Stimulated activated memory B cell treated with anti-CD40 and anti-IgM and Interleukin-4, amounts not matched to agents 10 μg/mL and 1 μg/mL and 100 μg/mL, for 72 hours (primary cell): Measurements from ENCODE around the gene MID2.
"Not testable (repeated sequence)": the region's sequence is repeated elsewhere in the genome, so short reads cannot be mapped to it uniquely, and the experiment has no call there.

Experiments
- ATAC-seq: fragments of 150-1000 bp; cut with Tn5 transposase; 2 replicates; pipeline ENCODE4 v1.10.0; 2021
- H3K27ac Mint-ChIP-seq: one replicate; pipeline ENCODE4 v1.8.0; 2022; ENCODE audit warnings: mild to moderate bottlenecking, mixed read lengths
- H3K27me3 Mint-ChIP-seq: one replicate; pipeline ENCODE4 v1.8.0; 2022; ENCODE audit warnings: mixed read lengths
- H3K36me3 Mint-ChIP-seq: one replicate; pipeline ENCODE4 v1.8.0; 2022; ENCODE audit warnings: mixed read lengths
- H3K4me1 Mint-ChIP-seq: one replicate; pipeline ENCODE4 v1.8.0; 2022; ENCODE audit warnings: mixed read lengths
- H3K4me3 Mint-ChIP-seq: one replicate; pipeline ENCODE4 v1.8.0; 2022; ENCODE audit warnings: mild to moderate bottlenecking, moderate library complexity, mixed read lengths
- H3K9me3 Mint-ChIP-seq: one replicate; pipeline ENCODE4 v1.8.0; 2022; ENCODE audit warnings: mixed read lengths

MID2 gene

DNA sequence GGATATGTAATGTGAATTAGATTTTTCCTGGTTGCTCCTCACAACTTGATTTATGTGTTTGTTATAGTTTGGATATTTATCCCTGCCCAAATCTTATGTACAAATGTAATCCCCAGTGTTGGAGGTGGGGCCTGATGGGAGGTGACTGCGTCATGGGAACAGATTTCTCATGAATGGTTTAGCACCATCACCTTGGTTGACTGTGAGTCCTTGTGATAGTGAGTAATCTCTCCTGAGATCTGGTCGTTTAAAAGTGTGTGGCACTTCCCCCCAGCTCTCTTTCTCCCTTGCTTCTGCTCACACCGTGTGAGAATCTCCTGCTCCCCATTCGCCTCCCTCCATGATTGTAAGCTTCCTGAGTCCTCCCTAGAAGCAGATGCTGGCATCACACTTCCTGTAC lies 2.2 kb downstream of the MID2 start:
- Mint-ChIP-seq H3K4me1 (peaks cover 27% of the 10 kb centered on the region), H3K9me3 (no peaks in the 10 kb centered on the region), H3K36me3 (no peaks in the 10 kb centered on the region), H3K27ac (no peak overlapping the region), H3K4me3 (no peak overlapping the region), H3K27me3 (peaks cover 9% of the 10 kb centered on the region)
- no peak for ATAC-seq

DNA sequence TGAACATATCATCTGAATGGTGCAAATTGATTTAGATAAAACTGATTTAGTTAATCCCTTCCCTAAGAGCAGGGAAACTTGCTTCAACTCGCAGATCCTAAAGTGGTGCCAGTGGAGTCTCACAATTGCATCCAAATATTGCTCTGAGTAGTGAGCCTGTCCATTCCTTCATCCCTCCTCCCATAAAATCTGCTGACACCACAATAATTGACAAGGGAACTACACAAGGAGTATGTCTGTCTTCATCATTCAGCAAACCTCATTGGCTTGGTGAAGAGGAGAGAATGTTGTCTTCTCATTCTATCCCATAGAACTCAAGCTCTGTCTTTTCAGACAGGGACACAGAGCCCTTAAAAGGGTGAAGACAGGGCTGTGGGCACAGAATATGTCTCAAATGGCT lies 4.2 kb downstream of the MID2 start:
- H3K36me3 Mint-ChIP-seq, result no peaks in the 10 kb centered on the region
- H3K4me1 Mint-ChIP-seq, result peaks cover 20% of the 10 kb centered on the region
- no peaks in the 10 kb centered on the region for H3K27me3 Mint-ChIP-seq
- H3K27ac Mint-ChIP-seq, result no peak overlapping the region
- ATAC-seq, result no peak
- no peaks in the 10 kb centered on the region for H3K9me3 Mint-ChIP-seq
- H3K4me3 Mint-ChIP-seq, result no peak overlapping the region

DNA sequence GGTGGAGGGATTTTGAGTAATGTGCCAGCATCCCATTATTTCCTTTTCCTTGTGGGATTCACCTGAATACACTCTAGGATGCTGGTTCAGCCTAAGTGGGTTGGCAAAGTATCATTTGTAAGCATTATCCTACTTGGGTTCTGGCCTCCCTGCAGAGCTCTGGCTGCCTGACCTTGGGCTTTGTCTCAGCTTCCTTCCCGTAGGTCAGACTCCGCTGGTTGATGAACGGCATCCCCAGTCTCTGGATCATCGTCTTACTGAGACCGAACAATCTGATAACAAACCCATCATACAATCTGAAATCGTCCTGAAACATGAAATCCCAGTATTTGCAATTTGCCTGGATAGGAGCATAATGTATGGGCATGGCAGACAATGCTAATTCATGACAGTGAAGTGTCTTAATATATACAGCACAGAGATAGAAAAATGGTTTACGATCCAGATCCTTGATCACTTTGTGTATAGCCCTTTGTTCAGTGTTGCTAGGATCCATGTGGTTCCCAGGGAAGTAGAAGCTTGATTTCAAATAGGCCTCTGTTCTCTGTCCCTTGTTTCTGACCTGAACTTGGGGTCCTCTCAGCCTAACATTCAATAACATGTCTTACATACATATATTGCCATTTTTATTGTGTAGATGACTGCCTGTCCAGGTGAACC lies 5.5 kb downstream of the MID2 start:
- no peak for ATAC-seq
- Mint-ChIP-seq H3K9me3 (no peaks in the 10 kb centered on the region), H3K27ac (no peak overlapping the region), H3K36me3 (no peaks in the 10 kb centered on the region), H3K4me3 (no peak overlapping the region), H3K4me1 (peaks cover 13% of the 10 kb centered on the region), H3K27me3 (no peaks in the 10 kb centered on the region)

DNA sequence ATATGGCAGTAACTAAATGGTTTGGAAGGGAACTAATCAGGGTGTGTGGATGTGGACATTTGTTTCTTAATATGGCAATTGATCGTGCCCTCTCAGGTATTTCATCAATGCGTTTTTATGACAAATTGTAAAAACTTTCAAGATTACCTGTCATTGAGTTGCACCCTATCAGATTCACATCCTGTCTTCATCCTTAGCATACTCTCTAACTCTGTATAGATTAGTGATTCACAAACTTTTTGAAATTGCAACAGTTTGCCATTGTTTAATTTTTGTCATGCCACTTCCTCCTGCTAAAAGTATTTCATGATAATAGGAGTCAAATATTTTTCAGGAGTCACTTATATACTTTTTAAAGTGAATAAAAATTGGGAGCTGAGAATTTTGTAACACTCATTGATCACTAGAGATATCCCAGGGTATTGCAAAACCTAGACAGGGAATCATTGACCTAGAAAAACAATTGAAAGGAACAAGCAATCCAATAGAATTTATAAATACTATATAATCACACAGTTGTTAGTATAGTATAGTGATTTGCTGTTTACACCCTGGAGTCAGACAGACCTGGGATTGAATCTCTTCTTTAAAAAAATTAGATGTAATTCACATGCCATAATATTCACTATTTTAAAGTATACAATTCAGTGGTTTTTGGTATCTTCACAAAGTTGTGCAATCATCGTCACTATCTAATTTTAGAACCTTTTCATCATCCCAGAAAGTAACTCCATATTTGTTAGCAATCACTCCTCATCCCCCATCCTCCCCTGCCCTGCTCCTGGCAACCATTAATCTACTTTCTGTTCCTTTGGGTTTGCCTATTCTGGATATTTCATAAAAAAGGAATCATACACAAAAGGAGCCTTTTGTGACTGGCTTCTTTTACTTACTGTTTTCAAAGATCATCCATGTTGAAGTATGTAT lies 8.9 kb downstream of the MID2 start:
- Mint-ChIP-seq H3K27me3 (no peaks in the 10 kb centered on the region), H3K4me1 (no peaks in the 10 kb centered on the region), H3K36me3 (no peaks in the 10 kb centered on the region), H3K27ac (no peak overlapping the region), H3K9me3 (no peaks in the 10 kb centered on the region), H3K4me3 (no peak overlapping the region)
- no peak for ATAC-seq

DNA sequence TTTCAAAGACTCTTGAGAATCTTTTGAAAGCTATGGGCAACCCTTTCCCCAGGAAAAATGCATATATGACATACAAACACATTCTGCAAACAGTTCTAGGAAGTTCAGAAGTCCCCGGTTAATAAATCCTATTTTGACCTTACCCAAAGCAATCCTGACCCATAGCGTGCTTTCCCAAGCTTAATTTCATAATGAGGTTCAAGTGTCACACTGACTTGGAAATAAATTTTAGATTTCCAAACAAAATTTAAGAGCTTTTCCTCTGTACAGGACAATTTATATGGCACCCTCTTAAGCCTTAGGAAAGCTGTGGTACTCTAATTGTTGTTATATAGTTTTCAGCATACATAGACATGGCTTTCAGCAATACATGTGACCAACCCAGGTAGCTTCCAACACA lies 11.3 kb downstream of the MID2 start:
- no peak overlapping the region for H3K27ac Mint-ChIP-seq
- no peaks in the 10 kb centered on the region for H3K4me1 Mint-ChIP-seq
- H3K9me3 Mint-ChIP-seq, result no peaks in the 10 kb centered on the region
- H3K36me3 Mint-ChIP-seq, result no peaks in the 10 kb centered on the region
- no peaks in the 10 kb centered on the region for H3K27me3 Mint-ChIP-seq
- H3K4me3 Mint-ChIP-seq, result no peak overlapping the region
- no peak for ATAC-seq

DNA sequence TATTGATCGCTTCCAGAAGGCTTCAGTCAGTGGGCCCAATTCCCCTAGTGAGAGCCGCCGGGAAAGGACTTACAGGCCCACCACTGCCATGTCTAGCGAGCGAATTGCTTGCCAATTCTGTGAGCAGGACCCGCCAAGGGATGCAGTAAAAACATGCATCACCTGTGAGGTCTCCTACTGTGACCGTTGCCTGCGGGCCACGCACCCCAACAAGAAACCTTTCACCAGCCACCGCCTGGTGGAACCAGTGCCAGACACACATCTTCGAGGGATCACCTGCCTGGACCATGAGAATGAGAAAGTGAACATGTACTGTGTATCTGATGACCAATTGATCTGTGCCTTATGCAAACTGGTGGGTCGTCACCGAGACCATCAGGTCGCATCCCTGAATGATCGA lies 15.3 kb downstream of the MID2 start:
- H3K27me3 Mint-ChIP-seq, result no peaks in the 10 kb centered on the region
- no peaks in the 10 kb centered on the region for H3K9me3 Mint-ChIP-seq
- H3K4me3 Mint-ChIP-seq, result no peak overlapping the region
- H3K4me1 Mint-ChIP-seq, result no peaks in the 10 kb centered on the region
- ATAC-seq, result no peak
- H3K36me3 Mint-ChIP-seq, result no peaks in the 10 kb centered on the region
- H3K27ac Mint-ChIP-seq, result no peak overlapping the region

DNA sequence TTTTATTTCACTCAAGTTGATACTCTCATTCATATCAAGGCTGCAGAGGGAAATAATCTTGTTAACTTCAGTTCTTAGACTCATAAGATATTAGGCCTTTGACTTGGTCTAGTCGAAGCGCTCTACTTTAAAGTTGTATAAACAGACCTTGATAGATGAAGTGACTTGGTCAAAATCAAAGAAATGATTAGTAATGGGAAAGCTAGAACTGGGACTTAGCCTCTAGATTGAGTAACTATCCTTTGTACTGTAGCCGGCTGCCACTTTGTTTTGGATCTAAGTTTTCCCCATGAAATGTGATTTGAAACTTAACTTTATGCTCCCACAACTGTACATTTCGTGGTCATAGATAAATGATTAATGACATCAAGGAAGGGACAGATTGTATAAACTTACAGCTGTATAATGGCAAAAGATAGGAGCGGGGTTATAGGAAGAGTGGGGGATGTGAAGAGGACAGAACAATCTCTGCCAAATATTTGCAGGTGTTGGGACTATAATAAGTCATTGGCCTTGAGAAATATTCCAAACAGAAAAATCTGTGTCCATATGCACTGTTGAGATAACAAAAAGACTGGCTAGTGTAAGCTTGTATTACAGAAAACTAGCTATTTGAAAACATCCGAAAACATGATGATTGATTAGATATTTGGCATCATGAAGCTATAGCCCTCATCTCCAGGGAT lies 17.2 kb downstream of the MID2 start:
- H3K4me3 Mint-ChIP-seq, result no peak overlapping the region
- no peak overlapping the region for H3K27ac Mint-ChIP-seq
- H3K27me3 Mint-ChIP-seq, result no peaks in the 10 kb centered on the region
- no peaks in the 10 kb centered on the region for H3K9me3 Mint-ChIP-seq
- H3K4me1 Mint-ChIP-seq, result no peaks in the 10 kb centered on the region
- H3K36me3 Mint-ChIP-seq, result no peaks in the 10 kb centered on the region
- no peak for ATAC-seq

DNA sequence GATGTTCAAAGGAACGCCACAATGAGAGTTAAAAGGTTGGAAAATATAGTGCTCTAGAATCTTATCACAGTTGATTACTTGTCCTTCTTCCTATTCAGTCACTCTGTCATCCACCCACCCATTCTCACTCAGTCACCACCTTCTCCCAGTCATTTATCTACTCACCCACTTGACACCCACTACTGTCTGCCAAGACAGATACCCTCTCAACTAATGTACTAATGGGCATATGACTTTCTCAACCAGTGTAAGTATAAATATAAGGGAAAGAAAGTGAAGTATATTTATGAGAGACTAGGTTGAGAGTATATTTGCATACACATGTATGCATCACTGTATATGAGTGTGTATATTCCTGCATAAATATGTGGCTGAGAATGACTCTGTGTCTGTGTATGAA lies 20.0 kb downstream of the MID2 start:
- Mint-ChIP-seq H3K27ac (no peak overlapping the region), H3K9me3 (no peaks in the 10 kb centered on the region), H3K27me3 (no peaks in the 10 kb centered on the region), H3K36me3 (no peaks in the 10 kb centered on the region), H3K4me3 (no peak overlapping the region), H3K4me1 (no peaks in the 10 kb centered on the region)
- ATAC-seq, result no peak

DNA sequence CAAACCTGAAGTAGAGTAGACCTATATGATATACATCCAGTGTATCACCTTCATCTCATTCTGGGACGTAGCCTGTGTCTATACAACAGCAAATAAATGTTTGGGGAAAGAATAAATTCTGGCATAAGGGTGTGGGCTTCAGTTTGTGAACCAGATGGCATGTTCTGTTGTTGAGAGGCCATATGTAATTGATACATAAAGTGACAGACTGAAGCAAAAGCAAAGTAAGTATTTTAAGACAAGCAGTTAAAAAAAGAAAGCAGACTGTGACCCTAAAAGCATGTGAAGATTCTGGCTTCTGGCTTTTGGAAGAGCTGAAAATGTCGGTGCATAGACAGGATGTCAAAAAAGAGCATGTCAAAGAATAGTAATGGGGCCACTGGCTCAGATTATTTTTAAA lies 22.9 kb downstream of the MID2 start:
- ATAC-seq, result no peak

DNA sequence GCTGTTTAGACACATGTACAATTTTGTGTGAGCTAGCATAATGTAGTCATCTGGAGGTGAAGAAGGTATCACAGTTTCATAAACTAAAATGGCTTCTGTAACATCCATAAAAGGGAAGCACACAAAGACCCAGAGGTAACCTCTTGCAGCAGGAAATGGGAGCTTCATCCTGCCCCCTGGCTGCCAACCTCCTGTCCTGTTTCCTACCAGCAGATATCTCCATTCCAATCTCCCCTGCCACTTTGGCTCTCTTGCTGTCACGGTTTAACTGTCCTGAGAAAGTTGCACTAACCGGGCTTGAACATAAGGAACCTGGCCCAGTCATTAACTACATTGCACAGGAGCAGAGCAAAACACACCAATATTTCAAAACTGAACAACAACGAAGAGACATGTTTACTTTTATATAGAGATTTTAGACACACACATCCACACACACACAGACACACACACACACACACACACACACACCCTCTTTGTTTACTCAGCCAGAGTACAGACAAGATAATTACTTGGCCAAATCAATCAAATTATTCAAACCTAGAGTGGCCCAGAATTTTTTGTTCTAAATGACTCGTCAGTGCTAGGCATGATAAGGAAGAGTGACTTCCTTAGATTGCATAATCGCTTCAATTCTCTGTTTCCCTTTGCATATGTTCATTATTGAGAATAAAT lies 24.2 kb downstream of the MID2 start:
- H3K4me1 Mint-ChIP-seq, result no peaks in the 10 kb centered on the region
- no peaks in the 10 kb centered on the region for H3K9me3 Mint-ChIP-seq
- no peak overlapping the region for H3K4me3 Mint-ChIP-seq
- ATAC-seq, result no peak
- H3K27ac Mint-ChIP-seq, result no peak overlapping the region
- H3K36me3 Mint-ChIP-seq, result peaks cover 6% of the 10 kb centered on the region
- H3K27me3 Mint-ChIP-seq, result no peaks in the 10 kb centered on the region

More for the DNA sequence above, 22.9 kb downstream of the MID2 start:
- Mint-ChIP-seq H3K4me1 (no peaks in the 10 kb centered on the region), H3K9me3 (no peaks in the 10 kb centered on the region), H3K36me3 (no peaks in the 10 kb centered on the region), H3K27me3 (no peaks in the 10 kb centered on the region), H3K27ac (no peak overlapping the region), H3K4me3 (no peak overlapping the region)

DNA sequence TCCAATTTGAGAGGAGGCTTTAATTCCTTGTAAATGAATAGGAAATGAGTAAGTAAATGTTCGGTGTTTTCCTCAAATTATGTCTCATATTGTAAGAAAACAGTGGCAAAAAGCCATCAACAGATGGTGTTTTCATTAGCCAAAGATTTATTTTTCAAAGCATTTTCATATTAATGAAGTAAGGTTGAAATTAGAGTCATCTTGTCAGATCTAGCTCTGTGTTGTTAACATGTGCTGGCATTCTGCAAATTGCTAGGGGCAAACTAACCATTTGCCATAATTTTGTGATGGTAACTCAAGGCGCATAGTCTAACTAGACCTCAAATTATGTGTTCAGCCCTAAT lies 24.7 kb downstream of the MID2 start:
- H3K9me3 Mint-ChIP-seq, result no peaks in the 10 kb centered on the region
- peaks cover 8% of the 10 kb centered on the region for H3K36me3 Mint-ChIP-seq
- no peak overlapping the region for H3K27ac Mint-ChIP-seq
- no peak for ATAC-seq
- H3K4me3 Mint-ChIP-seq, result no peak overlapping the region
- H3K4me1 Mint-ChIP-seq, result no peaks in the 10 kb centered on the region
- no peaks in the 10 kb centered on the region for H3K27me3 Mint-ChIP-seq

DNA sequence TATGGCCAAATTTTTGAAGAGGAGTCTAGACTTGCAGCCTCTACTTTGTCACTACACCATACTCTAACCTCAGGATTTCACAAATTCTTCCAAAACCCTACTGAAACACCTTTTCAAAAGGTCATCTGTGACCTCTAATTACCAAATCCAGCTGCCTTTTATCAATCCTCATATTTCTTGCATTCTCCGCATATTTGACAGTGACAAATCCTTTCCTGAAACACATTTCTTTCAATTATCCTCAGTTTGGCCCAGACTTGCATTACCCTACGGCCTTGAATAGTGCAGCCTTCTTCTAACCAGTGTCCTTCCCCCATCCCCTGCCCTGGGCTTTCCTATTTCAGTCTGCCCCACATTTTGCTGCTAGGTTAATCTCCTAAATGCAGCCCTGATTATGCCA lies 25.5 kb downstream of the MID2 start:
- no peak overlapping the region for H3K4me3 Mint-ChIP-seq
- H3K27me3 Mint-ChIP-seq, result no peaks in the 10 kb centered on the region
- H3K27ac Mint-ChIP-seq, result no peak overlapping the region
- H3K36me3 Mint-ChIP-seq, result peaks cover 8% of the 10 kb centered on the region
- no peak for ATAC-seq
- H3K9me3 Mint-ChIP-seq, result no peaks in the 10 kb centered on the region
- no peaks in the 10 kb centered on the region for H3K4me1 Mint-ChIP-seq

DNA sequence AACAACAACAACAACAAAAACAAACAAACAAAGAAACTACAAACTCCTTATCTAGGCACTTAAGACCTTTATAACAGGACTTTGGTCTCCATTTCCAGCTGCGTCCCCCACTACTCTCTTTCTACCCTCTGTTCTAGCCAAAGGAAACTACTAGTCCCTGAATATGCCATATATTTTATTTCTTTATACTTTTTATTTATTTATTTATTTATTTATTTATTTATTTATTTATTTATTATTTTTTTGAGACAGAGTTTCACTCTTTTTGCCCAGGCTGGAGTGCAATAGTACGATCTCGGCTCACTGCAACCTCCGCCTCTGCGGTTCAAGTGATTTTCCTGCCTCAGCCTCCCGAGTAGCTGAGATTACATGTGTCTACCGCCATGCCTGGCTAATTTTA lies 26.0 kb downstream of the MID2 start:
- ATAC-seq, H3K27ac Mint-ChIP-seq, H3K4me1 Mint-ChIP-seq, H3K36me3 Mint-ChIP-seq, H3K27me3 Mint-ChIP-seq, H3K4me3 Mint-ChIP-seq, H3K9me3 Mint-ChIP-seq: not testable (repeated sequence)

DNA sequence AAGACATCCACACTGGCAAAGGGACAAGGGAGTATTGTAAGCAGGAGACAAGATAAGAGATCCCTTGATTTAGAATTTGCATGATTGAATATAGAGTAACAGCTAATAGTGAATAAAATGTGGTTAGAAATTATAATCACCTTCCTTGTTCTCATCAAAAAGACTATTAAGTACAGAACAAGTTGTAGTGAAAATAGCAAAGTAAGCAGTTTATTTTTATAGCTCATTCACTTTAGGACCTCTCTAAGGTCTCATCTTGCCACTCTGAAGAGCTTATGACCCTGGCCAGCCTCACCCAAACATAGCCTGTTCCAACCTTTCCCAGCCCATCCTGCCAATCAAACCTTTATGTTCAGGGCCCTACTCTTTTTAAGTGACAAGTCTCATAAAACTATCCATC lies 30.6 kb downstream of the MID2 start:
- Mint-ChIP-seq H3K36me3 (peaks cover 26% of the 10 kb centered on the region), H3K27me3 (no peaks in the 10 kb centered on the region), H3K9me3 (no peaks in the 10 kb centered on the region), H3K4me1 (no peaks in the 10 kb centered on the region), H3K27ac (no peak overlapping the region), H3K4me3 (no peak overlapping the region)
- no peak for ATAC-seq

DNA sequence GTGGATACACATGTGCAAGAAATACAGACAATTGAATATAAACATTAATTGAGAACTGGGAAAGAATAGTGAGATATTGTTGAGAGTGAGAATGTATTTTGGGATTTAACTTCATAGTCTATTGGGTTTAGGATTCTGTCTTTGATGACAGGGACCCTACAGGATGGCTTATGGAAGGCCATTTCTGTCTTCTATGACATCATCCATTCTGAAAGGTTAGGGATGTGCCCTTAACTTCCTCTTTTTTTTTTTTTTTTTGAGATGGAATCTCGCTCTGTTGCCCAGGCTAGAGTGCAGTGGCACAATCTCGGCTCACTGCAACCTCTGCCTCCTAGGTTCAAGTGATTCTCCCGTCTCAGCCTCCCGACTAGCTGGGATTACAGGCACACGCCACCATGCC lies 31.4 kb downstream of the MID2 start:
- ATAC-seq, H3K4me3 Mint-ChIP-seq, H3K27me3 Mint-ChIP-seq, H3K4me1 Mint-ChIP-seq, H3K9me3 Mint-ChIP-seq, H3K27ac Mint-ChIP-seq: not testable (repeated sequence)
- H3K36me3 Mint-ChIP-seq, result peaks cover 26% of the 10 kb centered on the region
